ENCODE measurements around the gene DTWD1. TPM values are rescaled to one million over a fixed set of nuclear protein-coding genes. Genes with fewer than 3 reads are reported as not detected.

Gene DTWD1
- polyA plus RNA-seq, 3 donors: 8.3 to 11.8 (median 10.2) TPM

DNA sequence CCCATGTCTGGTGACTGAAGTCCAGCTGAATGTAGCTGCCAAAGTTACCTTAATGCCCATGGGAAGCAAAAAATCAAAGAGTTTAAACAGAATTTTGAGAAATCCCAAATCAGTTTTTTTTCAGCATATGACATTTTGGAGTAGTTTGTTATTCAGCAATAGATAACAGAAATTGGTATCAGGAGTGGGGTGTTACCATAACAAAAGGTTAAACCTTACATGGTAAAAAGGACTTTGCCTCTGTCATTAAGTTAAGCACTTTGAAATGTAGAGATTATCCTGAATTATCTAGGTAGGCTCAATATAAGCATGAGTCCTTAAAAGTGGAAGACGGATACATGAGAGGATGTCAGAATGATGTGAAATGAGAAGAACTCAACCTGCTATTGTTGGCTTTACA, 32.1 kb downstream of the DTWD1 start:
- Mint-ChIP-seq H3K36me3 (no peaks in the 10 kb centered on the region), H3K9me3 (peaks cover 19 to 37% (median 25%) of the 10 kb centered on the region in 7 donors), H3K27me3 (ENCODE audit: low read depth in 3 of 3) (no peaks in the 10 kb centered on the region), H3K4me1 (no peaks in the 10 kb centered on the region), H3K27ac (no peak overlapping the region), H3K4me3 (no peak overlapping the region)
- Histone ChIP-seq H3K27me3 (ENCODE audit: control insufficient read depth in 2 of 2, insufficient read depth in 2 of 2, low read length in 2 of 2) (no peaks in the 10 kb centered on the region), H3K36me3 (replicated peaks in 1 of 2; ENCODE audit: control insufficient read depth in 1 of 2, insufficient read depth in 2 of 2, low read length in 2 of 2) (no peaks in the 10 kb centered on the region), H3K4me2 (replicated peaks; ENCODE audit: extremely low read depth, low read length, poor library complexity, severe bottlenecking) (no peak overlapping the region), H3K9me3 (replicated peaks in 1 of 2; ENCODE audit: control insufficient read depth in 1 of 2, insufficient read depth in 1 of 2, low read length in 2 of 2) (peaks cover 13 to 31% of the 10 kb centered on the region in 2 donors), H4K20me1 (ENCODE audit: insufficient read depth, low read length) (no peaks in the 10 kb centered on the region), H2AFZ (ENCODE audit: insufficient read depth, low read depth, low read length, poor library complexity, severe bottlenecking) (no peak overlapping the region), H3K4me1 (ENCODE audit: control insufficient read depth in 1 of 2, insufficient read depth in 2 of 2, low read length in 2 of 2) (no peaks in the 10 kb centered on the region), H3K79me2 (ENCODE audit: insufficient read depth, low read length) (no peaks in the 10 kb centered on the region), H3K27ac (ENCODE audit: low read depth in 1 of 2, low read length in 2 of 2) (no peak overlapping the region), H3K4me3 (replicated peaks in 1 of 3; ENCODE audit: low read depth in 2 of 3, low read length in 3 of 3) (no peak overlapping the region), H3K9ac (ENCODE audit: insufficient read depth, low read length, poor library complexity, severe bottlenecking) (no peak overlapping the region)
- DNase-seq: no peak
- no CpG with 5 or more reads among the region's 1 CpG for WGBS (ENCODE audit: insufficient coverage)
- TF ChIP-seq, protein P1, sequence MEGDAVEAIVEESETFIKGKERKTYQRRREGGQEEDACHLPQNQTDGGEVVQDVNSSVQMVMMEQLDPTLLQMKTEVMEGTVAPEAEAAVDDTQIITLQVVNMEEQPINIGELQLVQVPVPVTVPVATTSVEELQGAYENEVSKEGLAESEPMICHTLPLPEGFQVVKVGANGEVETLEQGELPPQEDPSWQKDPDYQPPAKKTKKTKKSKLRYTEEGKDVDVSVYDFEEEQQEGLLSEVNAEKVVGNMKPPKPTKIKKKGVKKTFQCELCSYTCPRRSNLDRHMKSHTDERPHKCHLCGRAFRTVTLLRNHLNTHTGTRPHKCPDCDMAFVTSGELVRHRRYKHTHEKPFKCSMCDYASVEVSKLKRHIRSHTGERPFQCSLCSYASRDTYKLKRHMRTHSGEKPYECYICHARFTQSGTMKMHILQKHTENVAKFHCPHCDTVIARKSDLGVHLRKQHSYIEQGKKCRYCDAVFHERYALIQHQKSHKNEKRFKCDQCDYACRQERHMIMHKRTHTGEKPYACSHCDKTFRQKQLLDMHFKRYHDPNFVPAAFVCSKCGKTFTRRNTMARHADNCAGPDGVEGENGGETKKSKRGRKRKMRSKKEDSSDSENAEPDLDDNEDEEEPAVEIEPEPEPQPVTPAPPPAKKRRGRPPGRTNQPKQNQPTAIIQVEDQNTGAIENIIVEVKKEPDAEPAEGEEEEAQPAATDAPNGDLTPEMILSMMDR (IDR thresholded peaks at IDR 0.05): no peak
- intact Hi-C loops (cut with micrococcal nuclease): no loop called here

- peaks cover 17 to 25% of the 10 kb centered on the region in 2 donors for H3K9me3 ChIP-seq (replicated peaks in 1 of 2; ENCODE audit: control insufficient read depth in 1 of 2, insufficient read depth in 1 of 2, low read length in 2 of 2)
- Mint-ChIP-seq H3K4me3 (no peak overlapping the region), H3K27ac (no peak overlapping the region), H3K4me1 (no peaks in the 10 kb centered on the region), H3K9me3 (peaks cover 19 to 37% (median 26%) of the 10 kb centered on the region in 7 donors), H3K27me3 (ENCODE audit: low read depth in 3 of 3) (no peaks in the 10 kb centered on the region), H3K36me3 (no peaks in the 10 kb centered on the region)
- no peak overlapping the region for H2AFZ ChIP-seq (ENCODE audit: insufficient read depth, low read depth, low read length, poor library complexity, severe bottlenecking)
- no peak overlapping the region for H3K4me3 ChIP-seq (replicated peaks in 1 of 3; ENCODE audit: low read depth in 2 of 3, low read length in 3 of 3)
- H3K79me2 ChIP-seq (ENCODE audit: insufficient read depth, low read length): no peaks in the 10 kb centered on the region
- no peak overlapping the region for H3K9ac ChIP-seq (ENCODE audit: insufficient read depth, low read length, poor library complexity, severe bottlenecking)
- no peak overlapping the region for H3K27ac ChIP-seq (ENCODE audit: low read depth in 1 of 2, low read length in 2 of 2)
- intact Hi-C loops (cut with micrococcal nuclease): no loop called here
- TF ChIP-seq, protein P1 (IDR thresholded peaks at IDR 0.05): no peak
- H3K4me1 ChIP-seq (ENCODE audit: control insufficient read depth in 1 of 2, insufficient read depth in 2 of 2, low read length in 2 of 2): no peaks in the 10 kb centered on the region
- DNase-seq: no peak
- H4K20me1 ChIP-seq (ENCODE audit: insufficient read depth, low read length): no peaks in the 10 kb centered on the region
- WGBS (ENCODE audit: insufficient coverage): no CpG with 5 or more reads among the region's 1 CpG
- H3K36me3 ChIP-seq (replicated peaks in 1 of 2; ENCODE audit: control insufficient read depth in 1 of 2, insufficient read depth in 2 of 2, low read length in 2 of 2): no peaks in the 10 kb centered on the region
- H3K4me2 ChIP-seq (replicated peaks; ENCODE audit: extremely low read depth, low read length, poor library complexity, severe bottlenecking): no peak overlapping the region
- no peaks in the 10 kb centered on the region for H3K27me3 ChIP-seq (ENCODE audit: control insufficient read depth in 2 of 2, insufficient read depth in 2 of 2, low read length in 2 of 2)
These were observed 35.9 kb downstream of the DTWD1 start for GRCh38 chr15:49656734-49657133.

Measured in CD14-positive monocyte (primary cell).